HepG2 (cell line): Measurements from ENCODE around the gene C14orf180.

Experiments
- CHD4 ChIP-seq: fragments of 200-600 bp; sonication (generic); IDR thresholded peaks from 2 replicates; pipeline ENCODE4 v1.7.0; 2017; ENCODE audit warnings: mild to moderate bottlenecking, low read length, borderline replicate concordance
- EP300 ChIP-seq, 3 experiments: sonication (generic) in 1 of 3; formaldehyde crosslinking in 1 of 3; IDR thresholded peaks; 2 replicates each; pipeline versions ENCODE4 v1.5.1 to v1.6.1; 2011 to 2020; ENCODE audit warnings: low read depth in 2 of 3, low read length in 2 of 3, borderline replicate concordance in 1 of 3, improper control_type of control experiment in 1 of 3, mild to moderate bottlenecking in 1 of 3, missing genetic modification reagents in 1 of 3, moderate library complexity in 1 of 3
- FOXM1 ChIP-seq: sonication (generic); formaldehyde crosslinking; IDR thresholded peaks from 2 replicates; pipeline ENCODE4 v1.5.0; 2020; ENCODE audit warnings: missing genetic modification reagents
- MED1 ChIP-seq: sonication (generic); formaldehyde crosslinking; IDR thresholded peaks from 2 replicates; pipeline ENCODE4 v1.4.0; 2020; ENCODE audit warnings: missing genetic modification reagents
- SMYD3 ChIP-seq: sonication (generic); formaldehyde crosslinking; IDR thresholded peaks from 2 replicates; pipeline ENCODE4 v1.8.1; 2023; ENCODE audit warnings: mild to moderate bottlenecking, missing genetic modification reagents
- TAF1 ChIP-seq: sonication (generic); formaldehyde crosslinking; IDR thresholded peaks from 2 replicates; pipeline ENCODE4 v1.4.0; 2020; ENCODE audit warnings: missing genetic modification reagents
- TCF7L2 ChIP-seq: IDR thresholded peaks from 2 replicates; pipeline ENCODE4 v1.6.1; 2011; ENCODE audit warnings: mild to moderate bottlenecking, low read depth, low read length, moderate library complexity
- TF ChIP-seq, protein P1 (sequence below): sonication (generic); formaldehyde crosslinking; IDR thresholded peaks from 2 replicates; pipeline ENCODE4 v1.8.1; 2023; ENCODE audit warnings: missing genetic modification reagents, inconsistent platforms, borderline replicate concordance
- TF ChIP-seq, protein P2 (sequence below): IDR thresholded peaks from 2 replicates; pipeline ENCODE4 v1.6.1; 2016

DNA sequence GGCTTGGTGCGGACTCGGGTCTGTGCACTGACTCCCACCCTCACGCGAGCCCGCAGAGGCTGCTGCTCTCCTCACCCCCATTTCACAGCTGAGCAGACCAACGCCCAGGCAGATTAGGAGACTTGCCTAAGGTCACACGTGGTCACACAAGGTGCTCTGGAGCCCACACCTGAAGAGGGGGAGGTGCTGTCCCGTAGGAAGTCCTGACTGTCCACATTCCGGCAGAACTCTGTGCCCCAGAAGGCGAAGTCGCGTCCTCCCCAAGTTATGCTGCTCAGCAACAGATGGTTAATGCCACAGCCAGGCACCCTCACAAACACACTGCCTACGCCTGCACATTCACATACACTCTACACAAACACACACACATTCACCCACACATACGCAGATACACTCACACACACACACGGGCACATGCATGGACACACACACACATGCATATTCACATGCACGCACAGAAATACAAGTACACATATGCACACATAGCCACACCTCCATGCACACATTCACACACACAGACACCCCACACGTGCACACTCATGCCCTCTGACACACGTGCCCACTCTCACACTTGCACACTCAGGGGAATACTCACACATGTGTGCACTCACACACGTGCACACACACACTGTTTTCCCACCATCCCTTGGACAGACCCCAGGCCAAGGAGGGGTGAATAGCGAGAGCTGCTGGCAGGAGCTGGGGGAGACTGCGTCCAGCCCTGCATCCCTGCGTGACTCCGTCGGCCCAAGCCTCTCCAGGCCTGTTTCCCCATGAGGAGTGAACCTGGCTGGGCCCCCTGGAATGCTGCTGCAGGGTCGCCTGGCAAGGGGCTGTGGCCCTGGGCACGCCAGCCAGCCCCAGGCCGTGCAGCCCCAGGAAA is 4.1 kb downstream of the C14orf180 start:
- no peak for TF ChIP-seq TAF1 (CRISPR knock-in tag)
- TF ChIP-seq, protein P1, sequence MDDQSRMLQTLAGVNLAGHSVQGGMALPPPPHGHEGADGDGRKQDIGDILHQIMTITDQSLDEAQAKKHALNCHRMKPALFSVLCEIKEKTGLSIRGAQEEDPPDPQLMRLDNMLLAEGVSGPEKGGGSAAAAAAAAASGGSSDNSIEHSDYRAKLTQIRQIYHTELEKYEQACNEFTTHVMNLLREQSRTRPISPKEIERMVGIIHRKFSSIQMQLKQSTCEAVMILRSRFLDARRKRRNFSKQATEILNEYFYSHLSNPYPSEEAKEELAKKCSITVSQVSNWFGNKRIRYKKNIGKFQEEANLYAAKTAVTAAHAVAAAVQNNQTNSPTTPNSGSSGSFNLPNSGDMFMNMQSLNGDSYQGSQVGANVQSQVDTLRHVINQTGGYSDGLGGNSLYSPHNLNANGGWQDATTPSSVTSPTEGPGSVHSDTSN: no peak
- TF ChIP-seq EP300 (IDR thresholded peaks at IDR 0.05; ENCODE audit: low read depth in 2 of 2, low read length in 2 of 2): no peak
- no peak for TF ChIP-seq EP300 (CRISPR knock-in tag; IDR thresholded peaks at IDR 0.05; ENCODE audit: borderline replicate concordance)
- no peak for TF ChIP-seq TCF7L2
- TF ChIP-seq MED1: no peak
- no peak for TF ChIP-seq FOXM1 (CRISPR knock-in tag)
- TF ChIP-seq CHD4: no peak
- TF ChIP-seq SMYD3 (CRISPR knock-in tag): no peak
- TF ChIP-seq, protein P2, sequence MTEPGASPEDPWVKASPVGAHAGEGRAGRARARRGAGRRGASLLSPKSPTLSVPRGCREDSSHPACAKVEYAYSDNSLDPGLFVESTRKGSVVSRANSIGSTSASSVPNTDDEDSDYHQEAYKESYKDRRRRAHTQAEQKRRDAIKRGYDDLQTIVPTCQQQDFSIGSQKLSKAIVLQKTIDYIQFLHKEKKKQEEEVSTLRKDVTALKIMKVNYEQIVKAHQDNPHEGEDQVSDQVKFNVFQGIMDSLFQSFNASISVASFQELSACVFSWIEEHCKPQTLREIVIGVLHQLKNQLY: no peak
